SK-N-MC (cell line): ENCODE results near the gene CCNA2.

Experiments used
- EZH2 ChIP-seq: fragments of 200-600 bp; sonication (generic); IDR thresholded peaks from one replicate; pipeline ENCODE4 v1.6.1; 2017; ENCODE audit warnings: antibody characterized with exemption
- FOXP2 ChIP-seq: optimal IDR thresholded peaks from 2 replicates; pipeline ENCODE3; 2011; ENCODE audit warnings: mild to moderate bottlenecking, moderate library complexity; ENCODE audit not compliant: insufficient read depth; ENCODE audit errors: extremely low read length, control extremely low read depth
- POLR2AphosphoS5 ChIP-seq: IDR thresholded peaks from 2 replicates; pipeline ENCODE4 v1.6.1; 2012; ENCODE audit warnings: mild to moderate bottlenecking, low read depth, low read length, borderline replicate concordance

DNA sequence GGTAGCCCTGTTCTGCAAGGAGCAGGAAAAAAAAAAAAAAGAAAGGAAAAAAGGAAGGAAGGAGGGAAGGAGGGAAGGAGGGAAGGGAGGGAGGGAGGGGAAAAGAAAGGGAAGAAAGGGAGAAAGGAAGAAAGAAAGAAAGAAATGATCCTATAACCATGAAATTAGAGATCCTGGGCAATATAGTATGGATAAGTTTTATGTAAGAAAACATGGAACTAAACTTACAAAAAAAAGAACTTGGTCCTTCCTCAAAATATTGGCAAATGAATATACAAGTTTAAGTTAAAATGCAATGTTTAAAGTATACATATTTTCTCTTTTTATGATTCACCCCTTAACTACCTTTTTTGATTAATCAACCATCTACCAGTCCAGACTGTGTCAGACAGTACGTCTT lies 27.7 kb upstream of the CCNA2 start:
- TF ChIP-seq POLR2AphosphoS5 (no peak), EZH2 (no peak), FOXP2 (no peak)
